Ovary (tissue), 9 donors: Measurements from ENCODE around the gene STAB1. TPM values are rescaled to one million over a fixed set of nuclear protein-coding genes. Genes with fewer than 3 reads are reported as not detected.
A peak's percentile ranks its signal among the peaks of the same experiment; 100 is the strongest.

Source experiments
- DNase-seq, 5 donors: peaks; one replicate each; pipeline ENCODE4 v3.0.0-alpha.2; 2019 to 2020
- H3K27ac ChIP-seq, 2 donors: fragments of 200-600 bp; one replicate each; pipeline versions ENCODE4 v1.5.1 to v1.8.0; 2019 to 2022
- H3K27me3 ChIP-seq: fragments of 200-600 bp; one replicate; pipeline ENCODE4 v1.8.0; 2022
- H3K36me3 ChIP-seq: fragments of 200-600 bp; sonication (generic); one replicate; pipeline ENCODE4 v1.5.1; 2019
- H3K4me1 ChIP-seq: one replicate; pipeline ENCODE4 v1.8.1; 2013; ENCODE audit warnings: mild to moderate bottlenecking, moderate library complexity; ENCODE audit not compliant: insufficient read depth
- H3K4me3 ChIP-seq: fragments of 200-600 bp; sonication (generic); one replicate; pipeline ENCODE4 v1.5.1; 2017
- H3K9me3 ChIP-seq, 2 donors: fragments of 200-600 bp in 1 of 2; sonication (generic) in 1 of 2; one replicate each; pipeline versions ENCODE4 v1.5.1 to v1.8.1; 2013 to 2019; ENCODE audit warnings: mild to moderate bottlenecking in 1 of 2, moderate library complexity in 1 of 2
- EP300 ChIP-seq: sonication (generic); formaldehyde crosslinking; IDR thresholded peaks from one replicate; pipeline ENCODE4 v1.6.1; 2017; ENCODE audit warnings: antibody characterized with exemption
- POLR2A ChIP-seq: fragments of 450-650 bp; IDR thresholded peaks from one replicate; pipeline ENCODE4 v1.6.1; 2017; ENCODE audit warnings: antibody characterized with exemption, mild to moderate bottlenecking, moderate library complexity
- WGBS, 3 donors: extraction: QIAGEN DNeasy Blood & Tissue Kit in 1 of 3; methylation state at CpG; one replicate each; pipeline versions ENCODE4 v1.1.5 to v1.1.7; 2013 to 2017; 5-methylcytosine and 5-hydroxymethylcytosine counted together
- intact Hi-C, 4 donors: fragments of 100-400 bp; cut with DNase I; formaldehyde crosslinking; loops; one replicate each; pipeline versions ENCODE4 v1.11.0 to v1.15.1; 2022 to 2023
- polyA plus RNA-seq, 2 donors: library from polyadenylated mRNA; stranded (reverse); fragments of 200-250 nt in 1 of 2; fragments of 350-450 nt in 1 of 2; fragmentation: Illumina TruSeq in 1 of 2; extraction: RNeasy Lipid Tissue Mini Kit (QIAGEN cat#74804) in 1 of 2; gene quantifications; one replicate each; pipeline ENCODE4 v1.2.3, GENCODE V29; 2013 to 2014
- total RNA-seq, 7 donors: library from RNA; depleted of rRNA in 2 of 7; stranded (reverse); fragments of >200 nt in 2 of 7; fragmentation: NEBNext Ultra II Directional in 3 of 7; extraction: Animal tissue kit (Norgen Biotek cat#: 25700) in 3 of 7; gene quantifications; one replicate each; pipeline versions ENCODE4 v1.1.0 to v1.2.4, GENCODE V29; 2016 to 2023
- TF ChIP-seq, protein P1 (sequence below), 3 donors: fragments of 450-650 bp in 2 of 3; fragments of 200-600 bp in 1 of 3; IDR thresholded peaks; one replicate each; pipeline versions ENCODE4 v1.5.1 to v1.8.0; 2016 to 2022; ENCODE audit warnings: antibody characterized with exemption in 3 of 3, mild to moderate bottlenecking in 1 of 3
- donor health status: DM: no; HTN: no; CAD: no; lungs with moderate emphysema.
- donor health status: DM: no; HTN: no; CAD: no.
- donor health status: Bipolar disorder and iron deficiency.
- donor health status: DM: yes; HTN: yes; CAD: no.
- donor health status: DM: no; HTN: no; CAD: no.
- donor health status: DM: yes; HTN: yes; CAD: no.

The STAB1 gene
- total and polyA plus RNA-seq, 9 donors, result 21.4 to 114 (median 47.5) TPM

DNA sequence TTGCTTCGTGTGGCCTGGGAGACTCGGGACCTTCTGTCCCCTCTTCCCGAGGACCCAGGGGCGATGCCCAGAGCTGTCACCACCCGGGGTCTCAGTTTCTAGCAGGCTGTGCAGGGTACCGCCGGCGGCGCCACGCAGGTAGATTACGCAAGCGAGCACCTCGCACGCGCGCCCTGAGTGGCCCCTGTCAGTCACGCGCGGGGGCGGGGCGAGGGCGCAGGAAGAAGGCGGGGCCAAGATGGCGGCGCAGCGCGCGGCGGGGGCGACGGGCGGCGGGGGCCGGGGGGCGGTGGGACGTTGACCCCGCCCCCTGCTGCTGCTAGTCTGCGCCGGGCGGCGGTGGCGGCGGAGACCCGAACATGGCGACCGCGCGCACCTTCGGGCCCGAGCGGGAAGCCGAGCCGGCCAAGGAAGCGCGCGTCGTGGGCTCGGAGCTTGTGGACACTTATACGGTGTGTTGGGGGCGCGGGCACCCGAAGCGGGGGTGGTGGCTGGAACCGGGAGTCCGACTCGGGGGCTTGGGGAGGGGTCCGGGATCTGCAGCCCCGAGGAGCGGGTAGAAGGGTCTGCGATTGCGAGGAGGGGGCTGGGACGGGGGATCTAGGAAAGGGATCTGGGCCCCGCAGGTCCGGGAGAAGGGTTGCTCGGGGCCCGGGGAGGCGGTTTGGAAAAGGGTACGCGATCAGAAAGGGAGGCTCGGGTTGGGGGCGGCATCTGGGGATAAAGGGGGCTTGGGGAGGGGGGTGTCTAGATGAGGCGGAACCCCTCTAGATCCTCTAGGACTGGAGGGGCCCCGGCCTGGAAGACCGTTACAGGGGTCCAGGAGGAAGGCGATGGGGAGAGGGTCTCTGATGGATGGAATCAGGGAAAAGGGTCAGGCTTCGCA, 39.6 kb upstream of the STAB1 start, which contains the start of gene NISCH:
NISCH (plus strand) TSS at position 322 of the 886 bp plus-strand sequence; CDS start at position 360, 38 bp downstream.
- 1 to 2% (median 1%) methylated on average over 39 to 82 of the region's 86 CpGs for WGBS, 3 donors
- no peak for TF ChIP-seq EP300
- peak; percentile 24 for TF ChIP-seq POLR2A
- TF ChIP-seq, protein P1, sequence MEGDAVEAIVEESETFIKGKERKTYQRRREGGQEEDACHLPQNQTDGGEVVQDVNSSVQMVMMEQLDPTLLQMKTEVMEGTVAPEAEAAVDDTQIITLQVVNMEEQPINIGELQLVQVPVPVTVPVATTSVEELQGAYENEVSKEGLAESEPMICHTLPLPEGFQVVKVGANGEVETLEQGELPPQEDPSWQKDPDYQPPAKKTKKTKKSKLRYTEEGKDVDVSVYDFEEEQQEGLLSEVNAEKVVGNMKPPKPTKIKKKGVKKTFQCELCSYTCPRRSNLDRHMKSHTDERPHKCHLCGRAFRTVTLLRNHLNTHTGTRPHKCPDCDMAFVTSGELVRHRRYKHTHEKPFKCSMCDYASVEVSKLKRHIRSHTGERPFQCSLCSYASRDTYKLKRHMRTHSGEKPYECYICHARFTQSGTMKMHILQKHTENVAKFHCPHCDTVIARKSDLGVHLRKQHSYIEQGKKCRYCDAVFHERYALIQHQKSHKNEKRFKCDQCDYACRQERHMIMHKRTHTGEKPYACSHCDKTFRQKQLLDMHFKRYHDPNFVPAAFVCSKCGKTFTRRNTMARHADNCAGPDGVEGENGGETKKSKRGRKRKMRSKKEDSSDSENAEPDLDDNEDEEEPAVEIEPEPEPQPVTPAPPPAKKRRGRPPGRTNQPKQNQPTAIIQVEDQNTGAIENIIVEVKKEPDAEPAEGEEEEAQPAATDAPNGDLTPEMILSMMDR (IDR thresholded peaks at IDR 0.05), result no peak
- Histone ChIP-seq H3K4me3 (peak within 1 kb of the TSS; percentile 75), H3K36me3 (no peaks in the 10 kb centered on the region), H3K9me3 (no peaks in the 10 kb centered on the region), H3K27me3 (no peaks in the 10 kb centered on the region), H3K27ac (peak within 1 kb of the TSS; percentile 87 to 88), H3K4me1 (peaks cover 11% of the 10 kb centered on the region)
- intact Hi-C loops, result no loop called here
- DNase-seq, result peak; percentile 79 to 91 (median 89)

- intact Hi-C loops, result no loop called here
- H3K27me3 ChIP-seq, result no peaks in the 10 kb centered on the region
- peak in 2 of 5 donors; percentile 53 to 60 for DNase-seq
- peaks cover 11% of the 10 kb centered on the region for H3K4me1 ChIP-seq
- no peaks in the 10 kb centered on the region for H3K36me3 ChIP-seq
- H3K9me3 ChIP-seq, result no peaks in the 10 kb centered on the region
- WGBS, 3 donors, result 0 to 3% (median 2%) methylated on average over 13 of the region's 13 CpGs
- TF ChIP-seq, protein P1 (IDR thresholded peaks at IDR 0.05), result no peak
- H3K4me3 ChIP-seq, result peak overlapping the region; percentile 75
- peak overlapping the region; percentile 87 to 88 for H3K27ac ChIP-seq
Observed at GRCh38 chr3:52456169-52456799, 38.9 kb upstream of the STAB1 start.

DNA sequence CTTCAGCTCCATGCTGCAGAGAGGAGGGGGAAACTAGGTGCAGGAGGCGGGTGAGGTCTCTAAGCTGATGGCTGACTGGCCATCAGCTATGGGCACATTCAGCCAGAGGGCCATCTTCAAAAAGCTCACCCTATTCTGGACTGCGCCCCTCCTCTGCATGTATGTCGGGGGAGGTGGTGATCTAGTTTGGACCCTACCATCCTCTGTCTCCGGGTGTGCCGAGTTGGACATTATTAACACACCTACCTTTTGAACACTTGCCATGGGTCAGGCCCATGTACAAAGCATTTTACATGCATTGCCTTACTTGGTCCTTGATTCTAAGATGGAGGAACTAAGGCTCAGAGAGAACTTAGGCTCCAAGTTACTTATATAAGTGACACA, 38.3 kb upstream of the STAB1 start:
- intact Hi-C loops, result no loop called here
- no peaks in the 10 kb centered on the region for H3K27me3 ChIP-seq
- no peaks in the 10 kb centered on the region for H3K36me3 ChIP-seq
- no peaks in the 10 kb centered on the region for H3K9me3 ChIP-seq
- H3K4me3 ChIP-seq, result peak overlapping the region; percentile 75
- TF ChIP-seq EP300 (no peak), POLR2A (no peak)
- TF ChIP-seq, protein P1 (IDR thresholded peaks at IDR 0.05), result no peak
- DNase-seq, result no peak
- peak overlapping the region in 1 of 2 donors; percentile 87 for H3K27ac ChIP-seq
- 52 to 68% (median 65%) methylated on average over 5 of the region's 5 CpGs for WGBS, 3 donors
- peaks cover 11% of the 10 kb centered on the region for H3K4me1 ChIP-seq

DNA sequence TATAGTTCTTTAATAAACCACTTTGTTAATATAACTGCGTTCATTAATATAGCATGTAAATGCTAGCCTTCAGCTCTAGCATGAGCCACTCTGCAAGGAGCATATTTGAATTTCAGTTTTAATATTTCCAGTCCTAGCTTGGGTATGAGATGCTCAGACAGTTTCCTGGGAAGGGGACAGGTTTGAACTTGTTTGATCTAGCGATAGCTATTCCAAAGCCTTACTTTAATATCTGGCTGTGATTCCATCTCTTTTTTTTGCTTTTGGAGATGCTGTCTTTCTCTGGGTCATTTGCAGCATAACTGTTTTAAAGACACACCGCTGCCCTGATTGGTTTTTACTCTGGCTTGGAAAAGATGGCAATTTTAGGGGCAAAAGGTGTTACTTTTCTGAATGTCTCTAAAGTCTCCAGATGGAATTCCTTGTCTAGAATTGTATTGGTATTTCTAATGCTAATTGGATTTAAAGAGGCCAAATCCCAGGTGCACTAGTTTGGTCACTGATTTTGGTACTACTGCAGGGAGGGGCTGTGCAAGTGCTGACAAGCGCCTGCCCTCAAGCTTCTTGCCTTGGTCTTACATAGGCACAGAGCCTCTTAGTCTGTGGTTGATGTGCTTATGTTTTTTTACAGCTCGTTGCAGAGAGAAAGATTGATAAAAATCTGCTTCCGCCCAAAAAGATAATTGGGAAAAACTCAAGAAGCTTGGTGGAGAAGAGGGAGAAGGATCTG, 36.9 kb upstream of the STAB1 start:
- TF ChIP-seq POLR2A (no peak), EP300 (no peak)
- TF ChIP-seq, protein P1 (IDR thresholded peaks at IDR 0.05), result no peak

More for the DNA sequence above, 36.9 kb upstream of the STAB1 start:
- DNase-seq, result no peak
- peaks cover 11% of the 10 kb centered on the region for H3K4me1 ChIP-seq
- no peaks in the 10 kb centered on the region for H3K27me3 ChIP-seq
- H3K9me3 ChIP-seq, result no peaks in the 10 kb centered on the region
- intact Hi-C loops, result no loop called here
- H3K4me3 ChIP-seq, result no peak overlapping the region
- H3K36me3 ChIP-seq, result no peaks in the 10 kb centered on the region
- no peak overlapping the region for H3K27ac ChIP-seq
- 74 to 79% (median 77%) methylated on average over 6 of the region's 6 CpGs for WGBS, 3 donors
